ENCODE measurements around the gene PAWR.

DNA sequence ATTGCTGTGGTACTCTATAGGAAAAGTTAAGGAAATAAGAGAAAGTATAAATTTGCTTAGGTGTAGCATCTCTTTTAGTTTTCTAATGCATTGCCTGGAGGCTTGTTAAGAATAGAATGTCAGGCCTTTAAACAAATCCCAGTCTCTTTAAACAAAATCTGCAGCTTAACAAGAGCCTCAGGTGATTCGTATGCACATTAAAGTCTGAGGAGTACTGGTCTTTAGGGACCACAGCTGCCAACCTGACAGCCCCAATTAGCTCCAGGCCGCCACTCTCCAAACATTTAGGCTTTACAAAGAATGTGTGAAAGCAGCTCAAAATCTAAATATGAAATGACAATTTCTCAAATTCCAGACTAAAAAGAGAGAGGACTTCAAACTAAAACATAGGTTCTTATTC lies 35.7 kb downstream of the PAWR start:
- no peak for TF ChIP-seq ARNTL (CRISPR knock-in tag; IDR thresholded peaks at IDR 0.05; ENCODE audit: borderline replicate concordance, low read depth)
- TF ChIP-seq ZC3H10 (CRISPR knock-in tag; IDR thresholded peaks at IDR 0.05) = no peak
- TF ChIP-seq, protein P1, sequence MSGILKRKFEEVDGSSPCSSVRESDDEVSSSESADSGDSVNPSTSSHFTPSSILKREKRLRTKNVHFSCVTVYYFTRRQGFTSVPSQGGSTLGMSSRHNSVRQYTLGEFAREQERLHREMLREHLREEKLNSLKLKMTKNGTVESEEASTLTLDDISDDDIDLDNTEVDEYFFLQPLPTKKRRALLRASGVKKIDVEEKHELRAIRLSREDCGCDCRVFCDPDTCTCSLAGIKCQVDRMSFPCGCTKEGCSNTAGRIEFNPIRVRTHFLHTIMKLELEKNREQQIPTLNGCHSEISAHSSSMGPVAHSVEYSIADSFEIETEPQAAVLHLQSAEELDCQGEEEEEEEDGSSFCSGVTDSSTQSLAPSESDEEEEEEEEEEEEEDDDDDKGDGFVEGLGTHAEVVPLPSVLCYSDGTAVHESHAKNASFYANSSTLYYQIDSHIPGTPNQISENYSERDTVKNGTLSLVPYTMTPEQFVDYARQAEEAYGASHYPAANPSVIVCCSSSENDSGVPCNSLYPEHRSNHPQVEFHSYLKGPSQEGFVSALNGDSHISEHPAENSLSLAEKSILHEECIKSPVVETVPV (CRISPR knock-in tag; IDR thresholded peaks at IDR 0.05) = no peak
- TF ChIP-seq ZNF8 (CRISPR knock-in tag; IDR thresholded peaks at IDR 0.05) = no peak
- TF ChIP-seq, protein P2, sequence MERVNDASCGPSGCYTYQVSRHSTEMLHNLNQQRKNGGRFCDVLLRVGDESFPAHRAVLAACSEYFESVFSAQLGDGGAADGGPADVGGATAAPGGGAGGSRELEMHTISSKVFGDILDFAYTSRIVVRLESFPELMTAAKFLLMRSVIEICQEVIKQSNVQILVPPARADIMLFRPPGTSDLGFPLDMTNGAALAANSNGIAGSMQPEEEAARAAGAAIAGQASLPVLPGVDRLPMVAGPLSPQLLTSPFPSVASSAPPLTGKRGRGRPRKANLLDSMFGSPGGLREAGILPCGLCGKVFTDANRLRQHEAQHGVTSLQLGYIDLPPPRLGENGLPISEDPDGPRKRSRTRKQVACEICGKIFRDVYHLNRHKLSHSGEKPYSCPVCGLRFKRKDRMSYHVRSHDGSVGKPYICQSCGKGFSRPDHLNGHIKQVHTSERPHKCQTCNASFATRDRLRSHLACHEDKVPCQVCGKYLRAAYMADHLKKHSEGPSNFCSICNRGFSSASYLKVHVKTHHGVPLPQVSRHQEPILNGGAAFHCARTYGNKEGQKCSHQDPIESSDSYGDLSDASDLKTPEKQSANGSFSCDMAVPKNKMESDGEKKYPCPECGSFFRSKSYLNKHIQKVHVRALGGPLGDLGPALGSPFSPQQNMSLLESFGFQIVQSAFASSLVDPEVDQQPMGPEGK (CRISPR knock-in tag; IDR thresholded peaks at IDR 0.05; ENCODE audit: borderline replicate concordance) = no peak
- no peak for TF ChIP-seq ZNF565 (CRISPR knock-in tag; conservative IDR thresholded peaks at IDR 0.05; ENCODE audit: low read depth)
